ENCODE results near the gene SCAF1.
"Not testable (repeated sequence)": the region's sequence is repeated elsewhere in the genome, so short reads cannot be mapped to it uniquely, and the experiment has no call there.

The SCAF1 gene

DNA sequence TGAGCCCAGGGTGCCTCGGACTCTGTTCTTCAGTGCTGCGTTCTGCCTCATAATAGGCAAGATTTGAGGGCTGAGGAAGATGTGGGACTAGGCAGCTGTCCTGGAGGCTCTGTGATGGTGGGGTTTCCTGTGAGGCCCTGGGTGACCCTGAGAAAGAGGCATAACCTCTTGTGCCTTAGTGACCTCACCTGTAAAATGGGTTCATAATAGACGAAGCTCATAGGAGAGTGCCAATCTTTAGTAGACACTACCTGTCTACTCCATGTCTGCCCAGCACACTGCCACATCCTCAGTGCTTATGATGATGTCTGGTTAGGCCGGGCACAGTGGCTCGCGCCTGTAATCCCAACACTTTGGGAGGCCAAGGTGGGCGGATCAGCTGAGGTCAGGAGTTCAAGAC lies 25.5 kb upstream of the SCAF1 start:
- DNase-seq (ENCODE audit: low read depth): no peak

- no peak for DNase-seq (ENCODE audit: low read depth)
These were observed 25.1 kb upstream of the SCAF1 start for GRCh38 chr19:49616945-49617344.

- DNase-seq (ENCODE audit: low read depth): not testable (repeated sequence)
These were observed 24.1 kb upstream of the SCAF1 start for GRCh38 chr19:49617860-49618259.

DNA sequence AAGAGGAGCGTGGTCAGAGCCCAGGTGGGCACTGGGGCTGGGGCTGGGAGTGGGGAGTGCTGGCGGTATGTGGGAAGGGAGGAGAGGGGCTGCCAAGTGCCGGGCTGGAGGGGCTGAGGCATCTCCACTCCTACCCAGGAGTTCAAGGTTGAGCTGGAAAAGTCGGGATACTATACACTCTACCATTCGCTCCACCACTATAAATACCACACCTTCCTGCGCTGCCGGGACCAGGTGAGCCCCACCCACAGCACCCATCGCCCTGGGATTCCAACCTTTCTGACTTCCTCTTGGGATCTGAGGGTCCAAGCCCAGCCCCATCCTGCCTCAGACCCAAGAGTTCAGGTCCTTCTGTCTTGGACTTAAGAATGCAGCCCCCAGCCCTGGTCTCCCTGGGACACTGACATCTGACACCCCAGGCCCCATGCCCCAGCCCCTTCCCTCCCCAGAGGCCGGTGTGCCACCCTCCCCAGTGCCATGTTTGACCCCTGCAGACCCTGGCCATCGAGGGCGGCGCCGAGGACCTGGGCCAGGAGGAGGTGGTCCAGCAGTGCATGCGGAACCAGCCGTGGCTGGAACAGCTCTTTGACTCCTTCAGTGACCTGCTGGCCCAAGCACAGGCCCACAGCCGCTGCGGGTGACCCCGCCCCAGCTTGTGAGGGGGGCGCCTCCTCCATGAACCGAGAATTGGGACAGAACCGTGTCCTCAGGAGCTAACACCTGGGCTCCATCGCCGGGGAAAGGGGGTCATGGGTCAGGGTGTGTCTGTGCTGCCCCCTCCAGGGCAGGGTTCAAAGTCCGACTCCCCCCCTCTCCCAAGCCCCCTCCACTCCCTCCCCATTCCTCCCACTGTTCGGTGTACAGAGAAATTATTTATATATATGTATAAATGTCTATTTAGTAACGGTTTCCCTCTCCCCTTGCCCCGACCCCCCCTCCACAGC lies 16.8 kb upstream of the SCAF1 start:
- DNase-seq (ENCODE audit: low read depth): no peak

DNA sequence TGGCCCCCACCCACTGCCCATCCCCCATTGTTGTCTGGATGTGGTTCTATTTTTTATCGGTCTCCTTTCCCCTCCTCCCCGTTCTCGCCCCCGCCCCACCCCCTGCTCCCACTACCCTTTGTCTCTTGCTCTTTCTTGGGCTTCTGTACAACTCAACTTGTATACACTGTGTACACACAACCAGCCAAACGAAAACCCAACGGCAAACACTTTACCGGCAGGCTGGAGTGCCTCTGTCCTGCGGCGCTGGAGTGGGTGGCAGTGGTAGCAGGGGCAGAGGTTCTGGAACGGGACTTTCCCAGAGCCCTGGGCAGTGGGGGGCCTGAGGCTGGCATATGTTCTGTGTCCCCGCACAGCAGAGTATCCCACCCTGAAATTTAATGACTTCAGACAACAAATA lies 15.8 kb upstream of the SCAF1 start:
- DNase-seq (ENCODE audit: low read depth): no peak

- DNase-seq (ENCODE audit: low read depth): no peak
These were observed 12.3 kb upstream of the SCAF1 start for GRCh38 chr19:49629659-49630058.

DNA sequence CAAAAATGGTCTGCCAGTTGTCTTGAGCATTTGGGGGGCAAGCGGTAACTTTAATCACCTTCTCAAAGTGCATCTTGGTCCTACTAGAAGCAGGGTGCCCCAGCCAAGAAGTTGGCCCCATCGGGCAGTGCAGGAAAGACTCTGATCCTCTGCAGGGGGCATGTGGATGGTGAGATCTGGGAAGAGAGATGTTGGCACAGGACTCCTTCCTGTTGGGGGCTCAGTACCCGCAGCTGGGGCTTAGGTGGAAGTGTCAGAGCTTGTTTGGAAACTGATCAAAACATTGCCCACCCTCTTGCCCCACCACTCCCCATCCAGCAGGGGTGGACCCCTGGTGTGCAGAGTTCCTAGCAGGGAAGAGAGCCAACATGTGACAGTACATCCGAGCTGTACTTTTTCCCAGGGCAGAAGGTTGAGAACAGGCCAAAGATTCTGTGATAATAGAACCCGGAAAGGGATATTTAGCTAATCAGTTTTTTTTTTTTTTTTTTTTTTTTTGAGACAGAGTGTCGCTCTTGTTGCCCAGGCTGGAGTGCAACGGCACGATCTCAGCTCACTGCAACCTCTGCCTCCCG lies 10.9 kb upstream of the SCAF1 start:
- DNase-seq (ENCODE audit: low read depth): no peak

DNA sequence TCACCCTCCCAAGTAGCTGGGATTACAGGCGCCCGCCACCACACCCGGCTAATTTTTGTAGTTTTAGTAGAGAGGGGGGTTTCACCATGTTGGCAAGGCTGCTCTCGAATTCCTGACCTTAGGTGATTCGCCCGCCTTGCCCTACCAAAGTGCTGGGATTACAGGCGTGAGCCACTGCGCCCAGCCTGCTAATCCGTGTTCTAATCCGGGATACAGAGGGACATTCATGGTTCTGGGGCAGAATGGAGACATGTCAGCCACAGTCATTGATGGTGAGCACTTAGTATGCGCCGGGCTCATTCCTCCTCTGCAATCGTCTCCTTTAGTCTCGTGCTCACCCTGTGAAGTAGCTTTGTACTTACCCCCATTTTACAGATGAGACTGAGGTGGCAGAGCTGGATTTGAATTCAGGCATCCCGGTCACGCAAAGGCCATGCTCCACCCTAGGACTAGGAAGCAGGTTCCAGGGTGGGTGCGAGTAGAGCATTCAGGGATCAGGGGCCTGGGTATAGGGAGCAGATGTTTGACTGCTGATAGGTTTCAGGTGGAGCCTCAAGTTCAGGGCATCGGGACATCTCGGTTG lies 10.3 kb upstream of the SCAF1 start:
- no peak for DNase-seq (ENCODE audit: low read depth)

DNA sequence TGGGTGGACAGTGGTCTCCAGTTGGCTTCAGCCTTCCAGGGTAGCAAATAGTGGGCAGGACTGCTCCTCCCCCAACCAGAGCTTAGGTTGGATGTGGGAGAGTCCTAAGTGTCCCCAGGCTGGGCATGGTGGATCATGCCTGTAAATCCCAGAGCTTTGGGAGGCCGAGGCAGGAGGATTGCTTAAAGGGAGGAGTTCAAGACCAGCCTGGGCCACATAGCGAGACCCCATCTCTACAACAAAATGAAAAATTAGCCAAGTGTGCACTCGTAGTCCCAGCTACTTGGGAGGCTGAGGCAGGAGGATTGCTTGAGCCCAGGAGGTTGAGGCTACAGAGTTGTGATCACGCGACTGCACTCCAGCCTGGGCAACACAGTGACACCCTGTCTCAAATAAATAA lies 9.4 kb upstream of the SCAF1 start:
- no peak for DNase-seq (ENCODE audit: low read depth)

DNA sequence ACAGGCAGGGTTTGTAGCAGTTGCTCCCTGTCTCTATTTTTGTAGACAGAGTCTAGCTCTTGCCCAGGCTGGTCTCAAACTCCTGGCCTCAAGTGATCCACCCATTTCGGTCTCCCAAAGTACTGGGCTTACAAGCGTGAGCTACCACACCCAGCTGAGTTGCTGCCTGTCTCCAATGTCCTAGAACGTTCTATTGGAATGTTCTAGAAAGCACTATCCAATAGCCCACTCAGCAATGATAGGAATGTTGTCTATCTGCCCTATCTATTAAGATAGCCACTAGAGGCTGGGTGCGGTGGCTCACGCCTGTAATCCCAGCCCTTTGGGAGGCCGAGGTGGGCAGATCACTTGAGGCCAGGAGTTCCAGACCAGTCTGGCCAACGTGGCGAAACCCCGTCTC lies 8.7 kb upstream of the SCAF1 start:
- DNase-seq (ENCODE audit: low read depth): not testable (repeated sequence)

GRCh38 chr19:49635530-49636232 lies 6.3 kb upstream of the SCAF1 start:
- no peak for DNase-seq (ENCODE audit: low read depth)

- no peak for DNase-seq (ENCODE audit: low read depth)
These were observed 5.6 kb upstream of the SCAF1 start for GRCh38 chr19:49636233-49636932.

DNA sequence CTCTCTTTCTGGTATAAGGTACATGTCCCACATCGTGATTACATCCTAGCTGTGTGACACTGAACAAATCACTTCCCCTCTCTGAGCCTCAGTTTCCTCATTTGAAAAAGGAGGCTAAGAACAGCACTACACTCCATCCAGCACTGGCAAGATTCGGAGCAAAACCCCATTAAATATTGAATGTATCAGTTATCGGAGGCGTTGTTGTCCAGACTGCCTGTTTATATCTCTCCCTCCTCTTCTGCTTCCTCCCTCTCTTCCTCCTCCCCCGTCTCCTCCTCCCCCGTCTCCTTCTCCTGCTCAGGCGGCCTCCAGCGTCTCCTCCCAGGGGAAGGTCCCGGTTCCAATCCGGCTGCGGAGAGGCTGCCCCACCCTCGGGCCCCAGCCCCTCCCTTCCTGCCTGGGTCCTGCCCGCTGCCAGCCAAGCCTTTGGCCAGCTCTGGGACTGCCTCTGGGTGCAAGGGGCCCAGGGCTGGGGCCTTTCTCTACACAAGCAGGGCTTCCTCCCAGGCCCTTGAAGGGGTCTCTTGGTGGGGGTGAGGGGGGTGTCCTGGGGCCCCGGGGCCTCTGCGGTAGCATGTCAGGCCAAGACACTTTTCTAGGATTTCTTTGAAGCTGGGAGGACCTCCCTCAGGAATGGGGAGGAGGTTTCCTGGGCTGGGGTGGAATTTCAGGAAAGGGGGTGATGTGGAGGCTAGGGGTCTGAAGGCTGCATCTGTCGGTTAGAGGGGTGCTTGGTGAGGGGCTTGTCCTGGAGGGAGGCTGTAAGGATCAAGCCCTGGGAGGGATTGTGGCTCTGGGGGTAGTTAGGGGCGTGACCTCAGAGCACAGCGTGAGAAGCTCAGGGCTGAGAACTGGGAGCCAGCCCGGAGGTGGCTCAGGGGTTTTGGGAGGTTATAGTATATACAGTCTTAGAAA lies 3.9 kb upstream of the SCAF1 start:
- peak; percentile 75 for DNase-seq (ENCODE audit: low read depth)

DNA sequence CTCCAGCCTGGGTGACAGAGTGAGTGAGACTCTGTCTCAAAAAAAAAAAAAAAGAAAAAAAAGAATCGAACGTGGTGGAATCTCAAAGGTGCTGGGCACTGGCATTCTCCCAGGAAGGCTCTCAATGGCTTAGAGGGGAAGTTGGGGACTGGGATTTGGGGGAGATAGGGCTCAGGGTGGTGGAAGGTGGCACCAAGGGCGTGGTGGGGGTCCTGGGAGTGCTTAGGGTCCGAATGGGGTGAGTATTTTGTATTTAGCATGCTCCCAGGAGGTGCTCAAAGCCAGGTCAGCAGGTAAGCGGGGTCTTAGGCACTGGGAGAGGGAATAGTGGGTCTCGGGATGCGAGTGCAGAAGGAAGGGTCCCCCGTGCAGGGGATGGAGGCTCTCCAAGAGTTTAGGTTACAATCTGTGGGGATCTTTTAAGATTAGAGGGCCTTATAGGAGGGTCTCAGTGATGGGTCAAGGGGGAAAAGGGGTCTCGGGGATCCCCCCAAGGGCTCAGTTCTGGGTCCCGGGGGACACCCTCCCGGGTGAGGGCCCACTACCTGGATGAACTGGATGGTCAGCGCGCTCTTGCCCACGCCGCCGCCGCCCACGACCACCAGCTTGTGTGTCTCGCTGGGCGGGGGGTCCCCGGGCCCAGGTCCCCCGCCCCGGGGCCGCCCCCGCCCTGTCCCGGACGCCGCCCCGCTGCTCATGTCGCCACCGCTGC lies 2.5 kb upstream of the SCAF1 start:
- DNase-seq (ENCODE audit: low read depth): no peak

GRCh38 chr19:49640113-49640898 lies 1.7 kb upstream of the SCAF1 start, which contains the start of gene RRAS:
RRAS (minus strand) TSS chr19:49640143; CDS start chr19:49640098, 45 bp downstream.
- peak; percentile 100 for DNase-seq (ENCODE audit: low read depth)

DNA sequence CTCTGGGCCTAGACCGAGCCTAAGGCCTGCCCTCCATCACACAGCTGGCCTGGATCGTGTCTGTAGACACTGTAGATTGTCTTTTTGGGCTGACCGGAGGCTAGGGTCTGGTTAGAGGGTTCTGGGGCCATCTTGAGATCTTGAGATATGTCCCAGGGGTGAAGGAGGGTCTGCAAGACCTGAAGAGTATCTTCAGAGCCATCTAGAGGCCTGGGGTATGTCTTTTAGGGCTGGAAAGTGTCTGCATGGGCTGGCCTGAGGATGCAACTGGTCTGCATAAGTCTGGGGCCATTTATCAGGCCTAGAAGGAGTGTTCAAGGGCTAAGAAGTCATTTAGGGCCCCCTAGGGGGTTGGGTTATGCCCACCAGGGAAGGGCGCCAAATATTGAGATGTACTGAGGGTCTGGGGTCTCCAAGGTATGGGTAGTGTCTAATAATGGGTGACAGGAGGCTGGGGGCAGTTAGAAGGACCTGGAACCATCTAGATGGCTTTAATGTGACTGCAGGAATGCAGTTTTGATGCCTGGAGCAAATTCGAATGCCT lies 555 bp downstream of the SCAF1 start:
- no peak for DNase-seq (ENCODE audit: low read depth)

DNA sequence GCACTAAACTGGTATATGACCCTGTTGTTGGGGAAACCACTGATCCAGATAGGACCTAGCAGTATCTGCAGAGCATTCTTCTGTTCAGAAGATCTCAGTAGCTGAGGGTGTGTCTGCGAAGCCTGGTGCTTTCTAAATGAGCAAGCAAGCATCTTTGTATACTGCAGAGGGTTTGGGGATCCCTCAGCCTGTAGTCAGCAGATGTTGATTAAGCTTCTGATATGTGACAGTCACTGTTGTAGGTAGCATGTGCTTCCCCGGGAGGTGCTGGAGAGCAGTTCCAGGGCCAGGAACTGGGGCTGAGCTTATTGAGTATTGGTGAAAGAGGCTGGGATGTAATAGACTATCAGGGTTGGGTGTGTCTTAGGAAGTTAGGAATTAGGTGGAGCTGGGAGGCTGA lies 1.5 kb downstream of the SCAF1 start:
- DNase-seq (ENCODE audit: low read depth): no peak

DNA sequence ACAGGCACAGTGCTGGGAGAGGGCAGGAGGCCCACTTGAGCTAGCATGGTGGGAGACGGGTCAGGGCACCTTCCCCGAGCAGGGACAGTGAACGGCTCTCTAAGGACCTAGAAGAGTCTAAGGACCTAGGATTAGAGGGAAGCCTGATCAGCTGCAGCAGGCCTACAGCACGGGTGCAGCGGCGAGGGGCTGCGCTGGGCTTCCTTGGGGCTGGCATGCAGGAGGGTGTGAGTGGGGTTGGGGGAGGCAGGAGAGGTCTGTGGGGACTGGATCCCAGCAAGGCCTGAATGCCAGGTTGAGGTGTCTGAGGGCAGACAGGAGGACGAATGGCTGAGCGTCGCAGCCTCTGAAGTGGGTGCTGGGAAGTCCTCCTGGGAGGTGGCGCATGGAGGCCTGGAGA lies 3.6 kb downstream of the SCAF1 start:
- no peak for DNase-seq (ENCODE audit: low read depth)

DNA sequence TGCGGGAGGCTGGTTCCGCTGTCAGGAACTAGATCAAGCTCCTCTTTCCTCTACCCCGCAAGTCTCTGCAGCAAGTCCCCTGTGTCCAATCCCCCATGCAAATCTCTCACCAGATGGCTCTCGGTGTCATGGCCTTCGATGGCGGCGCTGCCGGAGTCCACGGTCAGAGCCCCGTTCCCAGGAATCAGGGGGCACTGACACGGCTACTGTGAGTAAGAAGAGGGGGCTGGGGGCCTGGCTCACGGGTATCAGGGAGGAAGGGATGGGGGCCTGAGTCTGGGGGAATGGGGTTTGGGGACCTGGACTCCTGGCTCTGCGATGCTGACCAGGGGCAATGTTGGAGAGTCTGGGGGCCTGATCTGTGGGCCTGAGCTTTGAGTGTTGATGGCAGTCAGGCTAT lies 4.0 kb downstream of the SCAF1 start:
- no peak for DNase-seq (ENCODE audit: low read depth)
